ENCODE results near the gene CNTF.

The CNTF gene

GRCh38 chr11:58641341-58641740 lies 18.9 kb downstream of the CNTF start:
- Histone ChIP-seq H3K4me2 (ENCODE audit: low read length) (no peak overlapping the region), H3K9me3 (ENCODE audit: low read length) (peaks cover 6% of the 10 kb centered on the region; the same call in 1 of the 2 replicates), H2AFZ (ENCODE audit: low read length) (no peak overlapping the region), H3K27me3 (ENCODE audit: insufficient read depth, low read length) (no peaks in the 10 kb centered on the region), H3K36me3 (ENCODE audit: insufficient read depth, low read length) (no peaks in the 10 kb centered on the region), H3K9ac (ENCODE audit: low read length) (no peak overlapping the region), H3F3A (ENCODE audit: insufficient read depth, low read length) (no peaks in the 10 kb centered on the region), H3K9me2 (ENCODE audit: low read depth, low read length) (no peaks in the 10 kb centered on the region), H4K20me1 (ENCODE audit: insufficient read depth, low read length) (no peaks in the 10 kb centered on the region), H3K4me1 (ENCODE audit: insufficient read depth, low read length, severe bottlenecking) (no peaks in the 10 kb centered on the region), H3K4me3 (ENCODE audit: low read depth, low read length, poor library complexity, severe bottlenecking) (no peak overlapping the region), H3K79me2 (ENCODE audit: insufficient read depth, low read length) (no peaks in the 10 kb centered on the region), H3K27ac (ENCODE audit: low read depth, low read length, poor library complexity, severe bottlenecking) (no peak overlapping the region)
- TF ChIP-seq CTCF (IDR thresholded peaks at IDR 0.05; ENCODE audit: low read length) = no peak
- no peak for TF ChIP-seq EZH2 (IDR thresholded peaks at IDR 0.05; ENCODE audit: borderline replicate concordance, low read length)

- TF ChIP-seq EZH2 (IDR thresholded peaks at IDR 0.05; ENCODE audit: borderline replicate concordance, low read length) (no peak), CTCF (IDR thresholded peaks at IDR 0.05; ENCODE audit: low read length) (no peak)
- H2AFZ ChIP-seq (ENCODE audit: low read length) = no peak overlapping the region
- H3K4me2 ChIP-seq (ENCODE audit: low read length) = no peak overlapping the region
- no peak overlapping the region for H3K9ac ChIP-seq (ENCODE audit: low read length)
- H3K4me3 ChIP-seq (ENCODE audit: low read depth, low read length, poor library complexity, severe bottlenecking) = no peak overlapping the region
- no peaks in the 10 kb centered on the region for H3F3A ChIP-seq (ENCODE audit: insufficient read depth, low read length)
- H3K27me3 ChIP-seq (ENCODE audit: insufficient read depth, low read length) = no peaks in the 10 kb centered on the region
- no peaks in the 10 kb centered on the region for H4K20me1 ChIP-seq (ENCODE audit: insufficient read depth, low read length)
- H3K36me3 ChIP-seq (ENCODE audit: insufficient read depth, low read length) = no peaks in the 10 kb centered on the region
- no peaks in the 10 kb centered on the region for H3K79me2 ChIP-seq (ENCODE audit: insufficient read depth, low read length)
- no peaks in the 10 kb centered on the region for H3K4me1 ChIP-seq (ENCODE audit: insufficient read depth, low read length, severe bottlenecking)
- peaks cover 6% of the 10 kb centered on the region; the same call in 1 of the 2 replicates for H3K9me3 ChIP-seq (ENCODE audit: low read length)
- no peak overlapping the region for H3K27ac ChIP-seq (ENCODE audit: low read depth, low read length, poor library complexity, severe bottlenecking)
- H3K9me2 ChIP-seq (ENCODE audit: low read depth, low read length) = no peaks in the 10 kb centered on the region
Observed at GRCh38 chr11:58641803-58642581, 19.5 kb downstream of the CNTF start.

- Histone ChIP-seq H4K20me1 (ENCODE audit: insufficient read depth, low read length) (no peaks in the 10 kb centered on the region), H3K27ac (ENCODE audit: low read depth, low read length, poor library complexity, severe bottlenecking) (no peak overlapping the region), H3K36me3 (ENCODE audit: insufficient read depth, low read length) (no peaks in the 10 kb centered on the region), H3K9me3 (ENCODE audit: low read length) (peaks cover 6% of the 10 kb centered on the region; the same call in 1 of the 2 replicates), H3K27me3 (ENCODE audit: insufficient read depth, low read length) (no peaks in the 10 kb centered on the region), H3F3A (ENCODE audit: insufficient read depth, low read length) (no peaks in the 10 kb centered on the region), H3K4me1 (ENCODE audit: insufficient read depth, low read length, severe bottlenecking) (no peaks in the 10 kb centered on the region), H3K79me2 (ENCODE audit: insufficient read depth, low read length) (no peaks in the 10 kb centered on the region), H2AFZ (ENCODE audit: low read length) (no peak overlapping the region), H3K9ac (ENCODE audit: low read length) (no peak overlapping the region), H3K4me2 (ENCODE audit: low read length) (no peak overlapping the region), H3K4me3 (ENCODE audit: low read depth, low read length, poor library complexity, severe bottlenecking) (no peak overlapping the region), H3K9me2 (ENCODE audit: low read depth, low read length) (no peaks in the 10 kb centered on the region)
- TF ChIP-seq EZH2 (IDR thresholded peaks at IDR 0.05; ENCODE audit: borderline replicate concordance, low read length) (no peak), CTCF (IDR thresholded peaks at IDR 0.05; ENCODE audit: low read length) (no peak)
Observed at GRCh38 chr11:58645854-58646253, 23.4 kb downstream of the CNTF start.
